Pancreas (tissue), 10 donors: ENCODE measurements around the gene PI4KA. TPM values are rescaled to one million over a fixed set of nuclear protein-coding genes. Genes with fewer than 3 reads are reported as not detected.
"Not testable (repeated sequence)": the region's sequence is repeated elsewhere in the genome, so short reads cannot be mapped to it uniquely, and the experiment has no call there.

Source experiments
- ATAC-seq, 4 donors: fragments of 200-7000 bp; cut with Tn5 transposase; one replicate each; pipeline versions ENCODE4 v1.8.0 to v1.9.1; 2020; ENCODE audit warnings: mild to moderate bottlenecking in 4 of 4, moderate library complexity in 4 of 4
- DNase-seq, 6 donors: peaks; one replicate each; pipeline ENCODE4 v3.0.0-alpha.2; 2020
- FAIRE-seq: peaks from 2 replicates; lab custom pipeline; 2012; peaks lifted over from hg19 to GRCh38; lab: Jason Lieb, UNC
- H3K27ac ChIP-seq, 4 donors: fragments of 200-600 bp; sonication (generic); 1 replicate in 3 of 4; 2 replicates in 1 of 4; pipeline versions ENCODE4 v1.5.0 to v1.8.0; 2020
- H3K27me3 ChIP-seq, 4 donors: fragments of 200-600 bp; one replicate each; pipeline ENCODE4 v1.8.0; 2021
- H3K36me3 ChIP-seq, 3 donors: fragments of 200-600 bp; sonication (generic) in 1 of 3; one replicate each; pipeline versions ENCODE4 v1.5.0 to v1.8.0; 2020 to 2021
- H3K4me1 ChIP-seq, 3 donors: fragments of 200-600 bp; one replicate each; pipeline ENCODE4 v1.8.0; 2021
- H3K4me3 ChIP-seq, 4 donors: fragments of 200-600 bp; sonication (generic) in 2 of 4; one replicate each; pipeline versions ENCODE4 v1.5.0 to v1.8.0; 2020 to 2021
- H3K9me3 ChIP-seq, 4 donors: fragments of 200-600 bp; one replicate each; pipeline ENCODE4 v1.8.0; 2021
- WGBS, 2 donors: extraction: QIAGEN DNeasy Blood & Tissue Kit; methylation state at CpG; one replicate each; pipeline ENCODE4 v1.1.7; 2013; 5-methylcytosine and 5-hydroxymethylcytosine counted together
- intact Hi-C, 3 donors: fragments of 100-400 bp; cut with DNase I; formaldehyde crosslinking; loops; one replicate each; pipeline versions ENCODE4 v1.11.1 to v1.14.2; 2022
- polyA plus RNA-seq, 2 donors: library from polyadenylated mRNA; stranded (reverse); fragments of 200-250 nt; gene quantifications; one replicate each; pipeline ENCODE4 v1.2.3, GENCODE V29; 2013
- total RNA-seq, 6 donors: library from RNA; stranded (reverse); fragmentation: NEBNext Ultra II Directional in 4 of 6; extraction: Animal tissue kit (Norgen Biotek cat#: 25700) in 4 of 6; gene quantifications; one replicate each; pipeline versions ENCODE4 v1.2.1 to v1.2.4, GENCODE V29; 2021 to 2023
- TF ChIP-seq, protein P1 (sequence below), 4 donors: fragments of 200-600 bp; sonication (generic) in 3 of 4; IDR thresholded peaks; one replicate each; pipeline versions ENCODE4 v1.5.0 to v1.8.0; 2021; ENCODE audit warnings: antibody characterized with exemption in 4 of 4
- donor health status: healthy with polysubstance abuse.
- donor health status: DM: no; HTN: no; CAD: no; lungs with moderate emphysema.
- donor health status: DM: no; HTN: no; CAD: no.
- donor health status: control.
- donor health status: control.
- donor health status: Bipolar disorder and iron deficiency.
- donor health status: DM: yes; HTN: yes; CAD: no.
- donor health status: DM: no; HTN: no; CAD: no.
- donor health status: DM: no; HTN: no; CAD: no.
- donor health status: DM: yes; HTN: yes; CAD: no.

PI4KA gene
- total and polyA plus RNA-seq, 8 donors = 23.6 to 46.6 (median 32.0) TPM

GRCh38 chr22:20677684-20678242, 180.8 kb downstream of the PI4KA start:
- no peak overlapping the region for H3K27ac ChIP-seq
- H3K4me3 ChIP-seq = no peak overlapping the region
- H3K36me3 ChIP-seq = no peaks in the 10 kb centered on the region
- no peak for FAIRE-seq
- intact Hi-C loops = no loop called here
- TF ChIP-seq, protein P1, sequence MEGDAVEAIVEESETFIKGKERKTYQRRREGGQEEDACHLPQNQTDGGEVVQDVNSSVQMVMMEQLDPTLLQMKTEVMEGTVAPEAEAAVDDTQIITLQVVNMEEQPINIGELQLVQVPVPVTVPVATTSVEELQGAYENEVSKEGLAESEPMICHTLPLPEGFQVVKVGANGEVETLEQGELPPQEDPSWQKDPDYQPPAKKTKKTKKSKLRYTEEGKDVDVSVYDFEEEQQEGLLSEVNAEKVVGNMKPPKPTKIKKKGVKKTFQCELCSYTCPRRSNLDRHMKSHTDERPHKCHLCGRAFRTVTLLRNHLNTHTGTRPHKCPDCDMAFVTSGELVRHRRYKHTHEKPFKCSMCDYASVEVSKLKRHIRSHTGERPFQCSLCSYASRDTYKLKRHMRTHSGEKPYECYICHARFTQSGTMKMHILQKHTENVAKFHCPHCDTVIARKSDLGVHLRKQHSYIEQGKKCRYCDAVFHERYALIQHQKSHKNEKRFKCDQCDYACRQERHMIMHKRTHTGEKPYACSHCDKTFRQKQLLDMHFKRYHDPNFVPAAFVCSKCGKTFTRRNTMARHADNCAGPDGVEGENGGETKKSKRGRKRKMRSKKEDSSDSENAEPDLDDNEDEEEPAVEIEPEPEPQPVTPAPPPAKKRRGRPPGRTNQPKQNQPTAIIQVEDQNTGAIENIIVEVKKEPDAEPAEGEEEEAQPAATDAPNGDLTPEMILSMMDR (IDR thresholded peaks at IDR 0.05) = no peak
- peaks cover 0 to 1% (median 0%) of the 10 kb centered on the region in 4 donors for H3K27me3 ChIP-seq
- DNase-seq = no peak
- H3K9me3 ChIP-seq = no peaks in the 10 kb centered on the region
- no peaks in the 10 kb centered on the region for H3K4me1 ChIP-seq
- 76 to 78% methylated on average over 2 of the region's 2 CpGs for WGBS, 2 donors
- no peak for ATAC-seq

DNA sequence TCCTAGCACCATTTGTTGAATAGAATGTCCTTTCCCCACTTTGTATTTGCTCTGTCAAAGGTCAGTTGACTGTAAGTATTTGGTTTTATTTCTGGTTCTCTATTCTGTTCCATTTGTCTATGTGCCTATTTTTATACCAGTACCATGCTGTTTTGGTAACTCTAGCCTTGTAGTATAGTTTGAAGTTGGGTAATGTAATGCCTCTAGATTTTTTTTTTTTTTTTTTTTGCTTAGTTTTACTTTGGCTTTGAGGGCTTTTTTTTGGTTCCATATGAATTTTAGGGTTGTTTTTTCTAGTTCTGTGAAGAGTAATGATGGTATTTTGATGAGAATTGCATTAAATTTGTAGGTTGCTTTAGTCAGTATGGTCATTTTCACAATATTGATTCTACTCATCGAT, 183.0 kb downstream of the PI4KA start:
- H3K4me1 ChIP-seq, H3K27ac ChIP-seq, intact Hi-C loops, H3K9me3 ChIP-seq, ATAC-seq, H3K4me3 ChIP-seq, DNase-seq, H3K27me3 ChIP-seq, FAIRE-seq, H3K36me3 ChIP-seq: not testable (repeated sequence)
- WGBS, 2 donors = 87 to 97% methylated on average over 1 of the region's 1 CpG

DNA sequence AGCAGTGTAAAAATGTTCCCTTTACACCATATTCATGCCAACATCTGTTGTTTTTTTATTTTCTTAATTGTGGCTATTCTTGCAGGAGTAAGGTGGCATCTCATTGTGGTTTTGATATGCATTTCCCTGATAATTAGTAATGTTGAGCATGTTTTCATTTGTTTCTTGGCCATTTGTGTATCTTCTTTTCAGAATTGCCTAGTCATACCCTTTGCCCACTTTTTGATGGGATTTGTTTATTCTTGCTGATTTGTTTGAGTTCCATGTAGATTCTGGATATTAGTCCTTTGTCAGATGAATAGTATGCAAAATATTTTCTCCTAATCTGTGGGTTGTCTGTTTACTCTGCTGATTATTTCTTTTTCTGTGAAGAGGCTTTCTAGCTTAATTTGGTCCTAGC, 183.6 kb downstream of the PI4KA start:
- no peaks in the 10 kb centered on the region for H3K36me3 ChIP-seq
- intact Hi-C loops = no loop called here
- H3K27ac ChIP-seq = no peak overlapping the region
- H3K9me3 ChIP-seq = no peaks in the 10 kb centered on the region
- TF ChIP-seq, protein P1 (IDR thresholded peaks at IDR 0.05) = no peak
- FAIRE-seq = no peak
- ATAC-seq = no peak
- H3K27me3 ChIP-seq = peaks cover 0 to 8% (median 5%) of the 10 kb centered on the region in 4 donors
- no peak overlapping the region for H3K4me3 ChIP-seq
- DNase-seq = no peak
- no peaks in the 10 kb centered on the region for H3K4me1 ChIP-seq

GRCh38 chr22:20673295-20674195, 185.1 kb downstream of the PI4KA start:
- Histone ChIP-seq H3K36me3 (no peaks in the 10 kb centered on the region), H3K27me3 (peaks cover 0 to 8% (median 5%) of the 10 kb centered on the region in 4 donors), H3K27ac (no peak overlapping the region), H3K4me3 (no peak overlapping the region), H3K9me3 (no peaks in the 10 kb centered on the region), H3K4me1 (no peaks in the 10 kb centered on the region)
- 68 to 71% methylated on average over 5 of the region's 5 CpGs for WGBS, 2 donors
- DNase-seq (no peak), ATAC-seq (no peak), FAIRE-seq (no peak)
- TF ChIP-seq, protein P1 (IDR thresholded peaks at IDR 0.05) = no peak
- intact Hi-C loops = no loop called here

- ATAC-seq = no peak
- Histone ChIP-seq H3K4me3 (no peak overlapping the region), H3K36me3 (no peaks in the 10 kb centered on the region), H3K27ac (no peak overlapping the region), H3K4me1 (no peaks in the 10 kb centered on the region), H3K27me3 (peaks cover 0 to 8% (median 5%) of the 10 kb centered on the region in 4 donors), H3K9me3 (no peaks in the 10 kb centered on the region)
- intact Hi-C loops = no loop called here
- TF ChIP-seq, protein P1 (IDR thresholded peaks at IDR 0.05) = no peak
- FAIRE-seq = no peak
- no peak for DNase-seq
- 70 to 72% methylated on average over 3 of the region's 3 CpGs for WGBS, 2 donors
These were observed 185.9 kb downstream of the PI4KA start for GRCh38 chr22:20672732-20673131.
